Endothelial cell of umbilical vein (primary cell): ENCODE results near the gene PRRC2C. TPM values are rescaled to one million over a fixed set of nuclear protein-coding genes. Genes with fewer than 3 reads are reported as not detected.
A peak's percentile ranks its signal among the peaks of the same experiment; 100 is the strongest.

Experiments
- BruUV-seq: library from RNA; stranded (reverse); fragments of 400-500 nt; replicated peaks from 2 replicates; lab custom pipeline; 2021; lab: Mats Ljungman, UMichigan
- CTCF ChIA-PET: fragments of 300-600, 350-600 bp; sonication (Branson Sonifier 250); formaldehyde crosslinking; loops from one replicate; lab custom pipeline; 2021; ENCODE audit warnings: antibody characterized with exemption, inconsistent platforms; lab: Charles Lee
- POLR2A ChIA-PET: fragments of 300-600, 350-600 bp; sonication (Branson Sonifier 250); formaldehyde crosslinking; loops from one replicate; lab custom pipeline; 2021; ENCODE audit warnings: antibody characterized with exemption, inconsistent platforms; lab: Charles Lee
- DNase-seq: peaks from one replicate; pipeline ENCODE4 v3.0.0-alpha.2; 2011; ENCODE audit warnings: low read depth, low spot score
- FAIRE-seq: peaks from 2 replicates; lab custom pipeline; 2011; peaks lifted over from hg19 to GRCh38; lab: Jason Lieb, UNC
- H2AFZ ChIP-seq: 2 replicates; pipeline ENCODE4 v1.6.0; 2012; ENCODE audit warnings: low read depth, low read length, control low read depth, inconsistent platforms
- H3K27ac ChIP-seq: 2 replicates; pipeline ENCODE4 v1.5.1; 2011; ENCODE audit warnings: low read depth, mild to moderate bottlenecking, control low read depth, low read length, moderate library complexity; ENCODE audit not compliant: insufficient read depth
- H3K27me3 ChIP-seq, 2 experiments: 2 replicates each; pipeline versions ENCODE4 v1.6.0 to v1.6.1; 2011; ENCODE audit warnings: low read length in 2 of 2, mixed read lengths in 1 of 2; ENCODE audit not compliant: control insufficient read depth in 2 of 2, insufficient read depth in 2 of 2
- H3K36me3 ChIP-seq, 2 experiments: 2 replicates in 1 of 2; 3 replicates in 1 of 2; pipeline ENCODE4 v1.5.1; 2011; ENCODE audit warnings: low read length in 2 of 2, mild to moderate bottlenecking in 1 of 2, moderate library complexity in 1 of 2; ENCODE audit not compliant: control insufficient read depth in 2 of 2, insufficient read depth in 2 of 2; ENCODE audit errors: extremely low read depth in 1 of 2
- H3K4me1 ChIP-seq: 3 replicates; pipeline ENCODE4 v1.5.1; 2011; ENCODE audit warnings: mild to moderate bottlenecking, low read length; ENCODE audit not compliant: control insufficient read depth, insufficient read depth; ENCODE audit errors: extremely low read depth
- H3K4me2 ChIP-seq: 2 replicates; pipeline ENCODE4 v1.6.1; 2011; ENCODE audit warnings: low read length, control low read depth, mixed read lengths; ENCODE audit not compliant: insufficient read depth
- H3K4me3 ChIP-seq, 3 experiments: fragments of 200-600 bp in 1 of 3; sonication (generic), shearing (Covaris generic) in 1 of 3; replicated peaks in 1 of 3; 2 replicates each; pipeline ENCODE4 v1.5.1; 2011 to 2016; ENCODE audit warnings: control low read depth in 3 of 3, low read length in 3 of 3, mild to moderate bottlenecking in 2 of 3, inconsistent platforms in 1 of 3, low read depth in 1 of 3, moderate library complexity in 1 of 3; ENCODE audit not compliant: insufficient read depth in 1 of 3
- H3K79me2 ChIP-seq: 2 replicates; pipeline ENCODE4 v1.6.0; 2012; ENCODE audit warnings: low read length, inconsistent platforms; ENCODE audit not compliant: control insufficient read depth, insufficient read depth
- H3K9ac ChIP-seq: replicated peaks from 2 replicates; pipeline ENCODE3; 2011; ENCODE audit warnings: low read length, control low read depth; ENCODE audit not compliant: insufficient read depth; ENCODE audit errors: extremely low read depth
- H3K9me1 ChIP-seq: replicated peaks from 3 replicates; pipeline ENCODE4 v1.6.0; 2011; ENCODE audit warnings: mild to moderate bottlenecking, low read length; ENCODE audit not compliant: control insufficient read depth, insufficient read depth; ENCODE audit errors: extremely low read depth
- H3K9me3 ChIP-seq: replicated peaks from 2 replicates; pipeline ENCODE4 v1.5.1; 2012; ENCODE audit warnings: low read length, inconsistent platforms; ENCODE audit not compliant: control insufficient read depth, insufficient read depth
- H4K20me1 ChIP-seq: replicated peaks from 2 replicates; pipeline ENCODE3; 2011; ENCODE audit warnings: mild to moderate bottlenecking, low read length; ENCODE audit not compliant: control insufficient read depth, insufficient read depth; ENCODE audit errors: extremely low read depth
- CTCF ChIP-seq, 2 donors: IDR thresholded peaks; 1 replicate in 1 of 2; 2 replicates in 1 of 2; pipeline ENCODE4 v1.5.1; 2011; ENCODE audit warnings: low read length in 2 of 2, mild to moderate bottlenecking in 2 of 2, moderate library complexity in 2 of 2, control low read depth in 1 of 2, inconsistent platforms in 1 of 2, low read depth in 1 of 2; ENCODE audit not compliant: insufficient read depth in 1 of 2; ENCODE audit errors: extremely low read depth in 1 of 2
- MAX ChIP-seq: IDR thresholded peaks from 2 replicates; pipeline ENCODE4 v1.6.1; 2011; ENCODE audit not compliant: insufficient read depth, insufficient read length
- dilution Hi-C: fragments of 300-500 bp; cut with MboI; formaldehyde crosslinking; loops from one replicate; pipeline ENCODE4 v1.15.0; 2019; ENCODE audit warnings: low sequenced_read_pairs; ENCODE audit not compliant: extremely low pct_ligation_motif_present
- intact Hi-C: fragments of 100-400 bp; cut with micrococcal nuclease; formaldehyde crosslinking; loops from one replicate; pipeline ENCODE4 v1.10.0; 2022
- polyA plus RNA-seq, 4 experiments: library from polyadenylated mRNA; depleted of rRNA in 3 of 4; stranded (reverse) in 3 of 4; unstranded in 1 of 4; fragments of >200 nt; gene quantifications; 2 replicates each; pipeline versions ENCODE4 v1.2.1 to v1.2.3, GENCODE V29; 2011 to 2012; ENCODE audit warnings: missing spikeins in 1 of 4
- total RNA-seq: library from RNA; stranded (reverse); gene quantifications from 2 replicates; pipeline ENCODE4 v1.2.3, GENCODE V29; 2021

PRRC2C gene
- total and polyA plus RNA-seq, 2 donors (not counting 3 experiments of a cell fraction or from before 2014, with no cell fraction given): 65.7 to 199 TPM

- no peak for FAIRE-seq
- TSS peak; percentile 69 for BruUV-seq
- no peak for DNase-seq
Observed at GRCh38 chr1:171566467-171566866, 81.1 kb downstream of the PRRC2C start.

More at GRCh38 chr1:171566467-171566866, 81.1 kb downstream of the PRRC2C start:
- H3K4me1 ChIP-seq: no peaks in the 10 kb centered on the region
- dilution Hi-C loops: no loop called here
- ChIA-PET CTCF (interaction anchor here (0.7 to 1.4 kb wide), 3 partner anchors 81 to 417 kb away, joined by 3 read pairs; partner anchors contain the start of gene PRRC2C), POLR2A (no interaction called here)
- no peaks in the 10 kb centered on the region for H4K20me1 ChIP-seq
- no peak overlapping the region for H3K4me2 ChIP-seq
- H3K9me1 ChIP-seq: no peaks in the 10 kb centered on the region
- H3K27me3 ChIP-seq: no peaks in the 10 kb centered on the region
- no peak overlapping the region for H3K27ac ChIP-seq
- H3K9me3 ChIP-seq: no peaks in the 10 kb centered on the region
- H3K9ac ChIP-seq: no peak overlapping the region
- intact Hi-C loops: loop anchor here (10.0 kb wide), 1 partner anchor 148 kb away; no protein-coding TSS in a partner anchor
- no peak for TF ChIP-seq MAX
- TF ChIP-seq CTCF (IDR thresholded peaks at IDR 0.05; ENCODE audit: extremely low read depth in 1 of 2, insufficient read depth in 1 of 2, low read depth in 1 of 2, low read length in 2 of 2): peak in 1 of 2 donors; percentile 2
- H3K36me3 ChIP-seq: peaks cover 21 to 34% of the 10 kb centered on the region in 2 experiments
- no peak overlapping the region for H2AFZ ChIP-seq
- H3K4me3 ChIP-seq: no peak overlapping the region
- peaks cover 8% of the 10 kb centered on the region for H3K79me2 ChIP-seq
